SK-N-SH treated with all-trans-retinoic acid at 6 μM for 48 hours (cell line): ENCODE measurements around the gene KIRREL2.

ENCODE experiments used
- ATAC-seq: fragments of 200-7000 bp; cut with Tn5 transposase; 3 replicates; pipeline ENCODE4 v1.9.1; 2020; ENCODE audit warnings: mild to moderate bottlenecking, moderate library complexity
- ARNTL ChIP-seq: fragments of 450-650 bp; formaldehyde crosslinking; IDR thresholded peaks from 2 replicates; pipeline ENCODE4 v1.5.0; 2020; ENCODE audit warnings: low read depth, mild to moderate bottlenecking, moderate library complexity, borderline replicate concordance
- BACH2 ChIP-seq: fragments of 250-450 bp; sonication (Bioruptor Pico); IDR thresholded peaks from 2 replicates; pipeline ENCODE4 v1.9.0; 2021; ENCODE audit warnings: mild to moderate bottlenecking, borderline replicate concordance
- CSDC2 ChIP-seq: fragments of 250-450 bp; sonication (Bioruptor Pico); IDR thresholded peaks from 2 replicates; pipeline ENCODE4 v1.5.0; 2020; ENCODE audit warnings: mild to moderate bottlenecking, moderate library complexity
- ESRRG ChIP-seq: fragments of 250-450 bp; sonication (Bioruptor Pico); IDR thresholded peaks from 2 replicates; pipeline ENCODE4 v1.6.1; 2021; ENCODE audit warnings: mild to moderate bottlenecking
- OSR1 ChIP-seq: fragments of 250-450 bp; sonication (Bioruptor Pico); IDR thresholded peaks from 2 replicates; pipeline ENCODE4 v1.8.0; 2022; ENCODE audit warnings: moderate library complexity, mild to moderate bottlenecking, inconsistent platforms
- RARB ChIP-seq: fragments of 250-450 bp; sonication (Bioruptor Pico); IDR thresholded peaks from 2 replicates; pipeline ENCODE4 v1.8.0; 2021; ENCODE audit warnings: mild to moderate bottlenecking, moderate library complexity
- SNAI2 ChIP-seq: fragments of 250-450 bp; sonication (Bioruptor Pico); IDR thresholded peaks from 2 replicates; pipeline ENCODE4 v1.5.0; 2020; ENCODE audit warnings: mild to moderate bottlenecking, moderate library complexity
- TCF4 ChIP-seq: fragments of 250-450 bp; sonication (Bioruptor Pico); IDR thresholded peaks from 2 replicates; pipeline ENCODE4 v1.8.0; 2021; ENCODE audit warnings: mild to moderate bottlenecking, moderate library complexity, borderline replicate concordance
- TOX ChIP-seq: fragments of 250-450 bp; sonication (Bioruptor Pico); IDR thresholded peaks from 2 replicates; pipeline ENCODE4 v1.8.0; 2021; ENCODE audit warnings: mild to moderate bottlenecking, moderate library complexity, borderline replicate concordance
- ZC3H10 ChIP-seq: fragments of 250-450 bp; sonication (Bioruptor Pico); IDR thresholded peaks from 2 replicates; pipeline ENCODE4 v1.5.1; 2021; ENCODE audit warnings: mild to moderate bottlenecking, moderate library complexity
- ZFP3 ChIP-seq: fragments of 250-450 bp; sonication (Bioruptor Pico); IDR thresholded peaks from 2 replicates; pipeline ENCODE4 v1.5.0; 2020; ENCODE audit warnings: mild to moderate bottlenecking, moderate library complexity
- ZFP30 ChIP-seq: fragments of 450-650 bp; formaldehyde crosslinking; IDR thresholded peaks from 2 replicates; pipeline ENCODE4 v1.5.0; 2022; ENCODE audit warnings: mild to moderate bottlenecking, moderate library complexity
- ZNF565 ChIP-seq: fragments of 450-650 bp; formaldehyde crosslinking; conservative IDR thresholded peaks from 2 replicates; pipeline ENCODE4 v1.5.0; 2020; ENCODE audit warnings: low read depth, mild to moderate bottlenecking, moderate library complexity
- ZNF70 ChIP-seq: fragments of 450-650 bp; formaldehyde crosslinking; IDR thresholded peaks from 2 replicates; pipeline ENCODE4 v1.5.0; 2020; ENCODE audit warnings: mild to moderate bottlenecking, moderate library complexity
- ZNF8 ChIP-seq: fragments of 450-650 bp; formaldehyde crosslinking; IDR thresholded peaks from 2 replicates; pipeline ENCODE4 v1.5.0; 2020; ENCODE audit warnings: mild to moderate bottlenecking, moderate library complexity
- TF ChIP-seq, protein P1 (sequence below): fragments of 250-450 bp; sonication (Bioruptor Pico); IDR thresholded peaks from 2 replicates; pipeline ENCODE4 v1.5.1; 2021; ENCODE audit warnings: mild to moderate bottlenecking, moderate library complexity
- TF ChIP-seq, protein P2 (sequence below): fragments of 250-450 bp; sonication (Bioruptor Pico); IDR thresholded peaks from 2 replicates; pipeline ENCODE4 v1.8.0; 2021; ENCODE audit warnings: low read depth, mild to moderate bottlenecking, moderate library complexity, borderline replicate concordance
- TF ChIP-seq, protein P3 (sequence below): fragments of 250-450 bp; sonication (Bioruptor Pico); IDR thresholded peaks from 2 replicates; pipeline ENCODE4 v1.5.0; 2020; ENCODE audit warnings: mild to moderate bottlenecking, moderate library complexity
- TF ChIP-seq, protein P4 (sequence below): fragments of 250-450 bp; sonication (Bioruptor Pico); IDR thresholded peaks from 2 replicates; pipeline ENCODE4 v1.5.1; 2020; ENCODE audit warnings: low read depth, mild to moderate bottlenecking, moderate library complexity

The KIRREL2 gene

DNA sequence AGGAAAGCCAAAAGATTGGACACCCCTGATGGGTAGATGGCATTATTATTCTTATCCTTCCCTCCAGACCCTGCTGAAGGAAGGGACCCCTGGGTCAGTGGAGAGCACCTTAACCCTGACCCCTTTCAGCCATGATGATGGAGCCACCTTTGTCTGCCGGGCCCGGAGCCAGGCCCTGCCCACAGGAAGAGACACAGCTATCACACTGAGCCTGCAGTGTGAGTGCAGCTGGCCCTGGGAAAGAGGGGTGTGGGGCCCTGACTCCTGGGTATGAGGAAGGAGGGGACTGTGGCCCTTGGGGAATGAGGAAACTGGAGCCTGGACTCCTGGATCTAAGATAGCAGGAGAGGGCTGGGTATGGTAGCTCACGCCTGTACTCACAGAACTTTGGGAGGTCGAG is 2.7 kb downstream of the KIRREL2 start:
- no peak for ATAC-seq
- TF ChIP-seq, protein P1, sequence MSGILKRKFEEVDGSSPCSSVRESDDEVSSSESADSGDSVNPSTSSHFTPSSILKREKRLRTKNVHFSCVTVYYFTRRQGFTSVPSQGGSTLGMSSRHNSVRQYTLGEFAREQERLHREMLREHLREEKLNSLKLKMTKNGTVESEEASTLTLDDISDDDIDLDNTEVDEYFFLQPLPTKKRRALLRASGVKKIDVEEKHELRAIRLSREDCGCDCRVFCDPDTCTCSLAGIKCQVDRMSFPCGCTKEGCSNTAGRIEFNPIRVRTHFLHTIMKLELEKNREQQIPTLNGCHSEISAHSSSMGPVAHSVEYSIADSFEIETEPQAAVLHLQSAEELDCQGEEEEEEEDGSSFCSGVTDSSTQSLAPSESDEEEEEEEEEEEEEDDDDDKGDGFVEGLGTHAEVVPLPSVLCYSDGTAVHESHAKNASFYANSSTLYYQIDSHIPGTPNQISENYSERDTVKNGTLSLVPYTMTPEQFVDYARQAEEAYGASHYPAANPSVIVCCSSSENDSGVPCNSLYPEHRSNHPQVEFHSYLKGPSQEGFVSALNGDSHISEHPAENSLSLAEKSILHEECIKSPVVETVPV, result no peak
- TF ChIP-seq ZNF70 (CRISPR knock-in tag), result no peak
- TF ChIP-seq TOX (CRISPR knock-in tag), result no peak
- TF ChIP-seq, all 23 proteins: peak for 0

DNA sequence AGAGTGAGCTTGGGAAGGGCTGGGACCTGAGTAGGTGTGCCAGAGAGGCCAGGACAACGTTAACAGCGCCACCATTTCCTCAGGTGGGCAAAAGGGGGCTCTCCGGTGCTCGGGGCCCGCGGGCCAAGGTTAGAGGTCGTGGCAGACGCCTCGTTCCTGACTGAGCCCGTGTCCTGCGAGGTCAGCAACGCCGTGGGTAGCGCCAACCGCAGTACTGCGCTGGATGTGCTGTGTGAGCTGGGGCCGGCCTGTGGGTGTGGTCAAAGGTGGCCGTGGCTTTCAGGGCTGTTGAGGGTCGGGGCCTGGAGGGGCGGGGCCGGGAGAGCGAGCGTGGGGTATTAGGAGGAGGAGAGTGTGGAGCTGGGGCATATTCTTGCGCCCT is 3.7 kb downstream of the KIRREL2 start:
- no peak for ATAC-seq
- no peak for TF ChIP-seq ZFP3 (CRISPR knock-in tag)
- TF ChIP-seq ZNF8 (CRISPR knock-in tag), result no peak
- TF ChIP-seq, protein P2, sequence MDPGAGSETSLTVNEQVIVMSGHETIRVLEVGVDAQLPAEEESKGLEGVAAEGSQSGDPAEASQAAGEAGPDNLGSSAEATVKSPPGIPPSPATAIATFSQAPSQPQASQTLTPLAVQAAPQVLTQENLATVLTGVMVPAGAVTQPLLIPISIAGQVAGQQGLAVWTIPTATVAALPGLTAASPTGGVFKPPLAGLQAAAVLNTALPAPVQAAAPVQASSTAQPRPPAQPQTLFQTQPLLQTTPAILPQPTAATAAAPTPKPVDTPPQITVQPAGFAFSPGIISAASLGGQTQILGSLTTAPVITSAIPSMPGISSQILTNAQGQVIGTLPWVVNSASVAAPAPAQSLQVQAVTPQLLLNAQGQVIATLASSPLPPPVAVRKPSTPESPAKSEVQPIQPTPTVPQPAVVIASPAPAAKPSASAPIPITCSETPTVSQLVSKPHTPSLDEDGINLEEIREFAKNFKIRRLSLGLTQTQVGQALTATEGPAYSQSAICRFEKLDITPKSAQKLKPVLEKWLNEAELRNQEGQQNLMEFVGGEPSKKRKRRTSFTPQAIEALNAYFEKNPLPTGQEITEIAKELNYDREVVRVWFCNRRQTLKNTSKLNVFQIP (CRISPR knock-in tag), result no peak
- TF ChIP-seq ZNF565 (CRISPR knock-in tag), result no peak
- TF ChIP-seq CSDC2 (CRISPR knock-in tag), result no peak
- no peak for TF ChIP-seq RARB (CRISPR knock-in tag)

DNA sequence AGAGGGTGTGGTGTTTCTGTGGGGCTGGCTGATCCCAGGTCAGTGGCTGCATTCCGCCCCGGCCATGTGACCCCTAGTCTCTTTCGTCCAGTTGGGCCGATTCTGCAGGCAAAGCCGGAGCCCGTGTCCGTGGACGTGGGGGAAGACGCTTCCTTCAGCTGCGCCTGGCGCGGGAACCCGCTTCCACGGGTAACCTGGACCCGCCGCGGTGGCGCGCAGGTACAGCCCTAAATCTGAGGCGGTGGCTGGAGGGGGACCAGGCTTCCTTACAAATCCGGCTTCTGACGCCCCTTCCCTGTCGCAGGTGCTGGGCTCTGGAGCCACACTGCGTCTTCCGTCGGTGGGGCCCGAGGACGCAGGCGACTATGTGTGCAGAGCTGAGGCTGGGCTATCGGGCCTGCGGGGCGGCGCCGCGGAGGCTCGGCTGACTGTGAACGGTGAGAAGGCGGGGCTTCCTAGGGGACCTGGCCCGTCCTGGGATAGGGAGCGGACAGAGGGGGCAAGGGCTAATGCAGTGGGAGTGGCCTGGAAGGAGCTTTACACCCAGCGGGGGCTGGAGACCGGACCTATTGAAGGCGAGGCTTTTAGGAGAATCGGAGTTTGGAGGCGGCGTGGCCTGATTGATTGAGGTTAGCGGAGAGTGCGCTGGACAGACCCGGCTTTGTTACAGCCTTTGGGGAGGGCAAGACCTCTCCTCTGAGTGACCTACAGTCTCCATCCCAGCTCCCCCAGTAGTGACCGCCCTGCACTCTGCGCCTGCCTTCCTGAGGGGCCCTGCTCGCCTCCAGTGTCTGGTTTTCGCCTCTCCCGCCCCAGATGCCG is 4.3 kb downstream of the KIRREL2 start:
- no peak for ATAC-seq
- no peak for TF ChIP-seq TOX (CRISPR knock-in tag)
- TF ChIP-seq ZFP3 (CRISPR knock-in tag), result no peak
- no peak for TF ChIP-seq ZNF70 (CRISPR knock-in tag)
- no peak for TF ChIP-seq ZC3H10 (CRISPR knock-in tag)
- TF ChIP-seq TCF4, result no peak
- no peak for TF ChIP-seq ARNTL (CRISPR knock-in tag)
- TF ChIP-seq, protein P3, sequence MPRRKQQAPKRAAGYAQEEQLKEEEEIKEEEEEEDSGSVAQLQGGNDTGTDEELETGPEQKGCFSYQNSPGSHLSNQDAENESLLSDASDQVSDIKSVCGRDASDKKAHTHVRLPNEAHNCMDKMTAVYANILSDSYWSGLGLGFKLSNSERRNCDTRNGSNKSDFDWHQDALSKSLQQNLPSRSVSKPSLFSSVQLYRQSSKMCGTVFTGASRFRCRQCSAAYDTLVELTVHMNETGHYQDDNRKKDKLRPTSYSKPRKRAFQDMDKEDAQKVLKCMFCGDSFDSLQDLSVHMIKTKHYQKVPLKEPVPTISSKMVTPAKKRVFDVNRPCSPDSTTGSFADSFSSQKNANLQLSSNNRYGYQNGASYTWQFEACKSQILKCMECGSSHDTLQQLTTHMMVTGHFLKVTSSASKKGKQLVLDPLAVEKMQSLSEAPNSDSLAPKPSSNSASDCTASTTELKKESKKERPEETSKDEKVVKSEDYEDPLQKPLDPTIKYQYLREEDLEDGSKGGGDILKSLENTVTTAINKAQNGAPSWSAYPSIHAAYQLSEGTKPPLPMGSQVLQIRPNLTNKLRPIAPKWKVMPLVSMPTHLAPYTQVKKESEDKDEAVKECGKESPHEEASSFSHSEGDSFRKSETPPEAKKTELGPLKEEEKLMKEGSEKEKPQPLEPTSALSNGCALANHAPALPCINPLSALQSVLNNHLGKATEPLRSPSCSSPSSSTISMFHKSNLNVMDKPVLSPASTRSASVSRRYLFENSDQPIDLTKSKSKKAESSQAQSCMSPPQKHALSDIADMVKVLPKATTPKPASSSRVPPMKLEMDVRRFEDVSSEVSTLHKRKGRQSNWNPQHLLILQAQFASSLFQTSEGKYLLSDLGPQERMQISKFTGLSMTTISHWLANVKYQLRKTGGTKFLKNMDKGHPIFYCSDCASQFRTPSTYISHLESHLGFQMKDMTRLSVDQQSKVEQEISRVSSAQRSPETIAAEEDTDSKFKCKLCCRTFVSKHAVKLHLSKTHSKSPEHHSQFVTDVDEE (CRISPR knock-in tag), result no peak
- no peak for TF ChIP-seq ZNF565 (CRISPR knock-in tag)
- TF ChIP-seq, protein P1, result no peak
- TF ChIP-seq OSR1 (CRISPR knock-in tag), result no peak
- no peak for TF ChIP-seq BACH2
- no peak for TF ChIP-seq ESRRG (CRISPR knock-in tag)
- no peak for TF ChIP-seq RARB (CRISPR knock-in tag)
- TF ChIP-seq, protein P4, sequence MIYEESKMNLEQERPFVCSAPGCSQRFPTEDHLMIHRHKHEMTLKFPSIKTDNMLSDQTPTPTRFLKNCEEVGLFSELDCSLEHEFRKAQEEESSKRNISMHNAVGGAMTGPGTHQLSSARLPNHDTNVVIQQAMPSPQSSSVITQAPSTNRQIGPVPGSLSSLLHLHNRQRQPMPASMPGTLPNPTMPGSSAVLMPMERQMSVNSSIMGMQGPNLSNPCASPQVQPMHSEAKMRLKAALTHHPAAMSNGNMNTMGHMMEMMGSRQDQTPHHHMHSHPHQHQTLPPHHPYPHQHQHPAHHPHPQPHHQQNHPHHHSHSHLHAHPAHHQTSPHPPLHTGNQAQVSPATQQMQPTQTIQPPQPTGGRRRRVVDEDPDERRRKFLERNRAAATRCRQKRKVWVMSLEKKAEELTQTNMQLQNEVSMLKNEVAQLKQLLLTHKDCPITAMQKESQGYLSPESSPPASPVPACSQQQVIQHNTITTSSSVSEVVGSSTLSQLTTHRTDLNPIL, result no peak

DNA sequence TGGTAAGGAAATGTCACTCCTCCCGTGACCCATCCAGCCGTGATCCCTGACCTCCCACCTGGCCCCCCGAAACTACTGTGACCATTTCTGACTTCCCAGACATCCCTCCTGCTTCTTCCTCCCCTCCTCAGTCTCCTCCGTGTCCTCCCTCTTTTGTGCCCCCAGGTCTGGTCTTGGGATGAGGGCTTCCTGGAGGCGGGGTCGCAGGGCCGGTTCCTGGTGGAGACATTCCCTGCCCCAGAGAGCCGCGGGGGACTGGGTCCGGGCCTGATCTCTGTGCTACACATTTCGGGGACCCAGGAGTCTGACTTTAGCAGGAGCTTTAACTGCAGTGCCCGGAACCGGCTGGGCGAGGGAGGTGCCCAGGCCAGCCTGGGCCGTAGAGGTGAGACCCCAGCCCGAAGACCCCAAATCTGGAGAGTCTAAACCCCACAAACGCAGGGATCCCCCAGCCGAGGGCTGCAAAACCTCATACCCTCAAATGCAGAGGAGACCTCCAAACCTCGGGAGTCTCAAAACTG is 5.0 kb downstream of the KIRREL2 start:
- no peak for ATAC-seq
- TF ChIP-seq, protein P1, result no peak
- TF ChIP-seq, protein P3 (CRISPR knock-in tag), result no peak
- TF ChIP-seq ARNTL (CRISPR knock-in tag) (no peak), ZFP3 (CRISPR knock-in tag) (no peak), RARB (CRISPR knock-in tag) (no peak), BACH2 (no peak), OSR1 (CRISPR knock-in tag) (no peak), ZFP30 (CRISPR knock-in tag) (no peak), SNAI2 (CRISPR knock-in tag) (no peak)
